22Rv1 (cell line): ENCODE data around the gene ABCA12.

Source experiments
- ZFX ChIP-seq: fragments of 450-650 bp; IDR thresholded peaks from 2 replicates; pipeline ENCODE4 v1.6.1; 2017; ENCODE audit warnings: antibody characterized with exemption, borderline replicate concordance
- TF ChIP-seq, protein P1 (sequence below): fragments of 450-650 bp; IDR thresholded peaks from 2 replicates; pipeline ENCODE4 v1.5.1; 2017; ENCODE audit warnings: mild to moderate bottlenecking

DNA sequence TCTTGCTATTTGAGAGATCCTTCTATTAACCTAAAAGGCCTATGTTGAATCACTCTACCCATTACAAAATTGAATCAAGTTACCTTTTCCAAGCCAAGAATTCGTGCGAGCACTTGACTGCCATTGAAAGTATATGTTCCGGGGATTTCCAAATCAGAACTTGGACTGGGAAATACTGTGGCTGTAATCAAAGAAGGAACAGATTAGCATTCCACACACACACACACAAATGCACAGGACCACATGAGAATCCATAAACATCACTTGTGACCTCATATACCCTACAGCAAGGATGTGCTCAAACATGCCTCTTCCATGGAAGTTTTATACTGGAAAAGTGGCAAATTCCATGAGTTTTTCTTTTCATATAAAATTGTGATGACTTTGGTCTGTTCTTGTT is 86.0 kb downstream of the ABCA12 start:
- TF ChIP-seq, protein P1, sequence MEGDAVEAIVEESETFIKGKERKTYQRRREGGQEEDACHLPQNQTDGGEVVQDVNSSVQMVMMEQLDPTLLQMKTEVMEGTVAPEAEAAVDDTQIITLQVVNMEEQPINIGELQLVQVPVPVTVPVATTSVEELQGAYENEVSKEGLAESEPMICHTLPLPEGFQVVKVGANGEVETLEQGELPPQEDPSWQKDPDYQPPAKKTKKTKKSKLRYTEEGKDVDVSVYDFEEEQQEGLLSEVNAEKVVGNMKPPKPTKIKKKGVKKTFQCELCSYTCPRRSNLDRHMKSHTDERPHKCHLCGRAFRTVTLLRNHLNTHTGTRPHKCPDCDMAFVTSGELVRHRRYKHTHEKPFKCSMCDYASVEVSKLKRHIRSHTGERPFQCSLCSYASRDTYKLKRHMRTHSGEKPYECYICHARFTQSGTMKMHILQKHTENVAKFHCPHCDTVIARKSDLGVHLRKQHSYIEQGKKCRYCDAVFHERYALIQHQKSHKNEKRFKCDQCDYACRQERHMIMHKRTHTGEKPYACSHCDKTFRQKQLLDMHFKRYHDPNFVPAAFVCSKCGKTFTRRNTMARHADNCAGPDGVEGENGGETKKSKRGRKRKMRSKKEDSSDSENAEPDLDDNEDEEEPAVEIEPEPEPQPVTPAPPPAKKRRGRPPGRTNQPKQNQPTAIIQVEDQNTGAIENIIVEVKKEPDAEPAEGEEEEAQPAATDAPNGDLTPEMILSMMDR, result no peak
- no peak for TF ChIP-seq ZFX
